ENCODE data around the gene YIF1B. TPM values are rescaled to one million over a fixed set of nuclear protein-coding genes. Genes with fewer than 3 reads are reported as not detected.

The YIF1B gene
- total RNA-seq, 2 experiments from 2014 or later: 15.9 to 17.1 TPM

- ATAC-seq (ENCODE audit: poor library complexity) (no peak), DNase-seq (no peak)
- H3K9me3 ChIP-seq (ENCODE audit: control insufficient read depth in 1 of 2, insufficient read depth in 1 of 2, low read length in 2 of 2): no peaks in the 10 kb centered on the region
Observed at GRCh38 chr19:38293281-38293680, 22.5 kb downstream of the YIF1B start.

GRCh38 chr19:38291855-38292254 lies 23.9 kb downstream of the YIF1B start:
- DNase-seq (no peak), ATAC-seq (ENCODE audit: poor library complexity) (no peak)
- Mint-ChIP-seq H3K4me1 (ENCODE audit: low read depth) (no peaks in the 10 kb centered on the region), H3K9me3 (no peaks in the 10 kb centered on the region), H3K36me3 (ENCODE audit: low read depth) (peaks cover 47% of the 10 kb centered on the region), H3K4me3 (no peak overlapping the region), H3K27ac (no peak overlapping the region), H3K27me3 (no peaks in the 10 kb centered on the region)
- no peak for TF ChIP-seq CTCF (IDR thresholded peaks at IDR 0.05)
- Histone ChIP-seq H3K27me3 (ENCODE audit: control insufficient read depth in 1 of 2, insufficient read depth in 2 of 2, low read length in 2 of 2) (no peaks in the 10 kb centered on the region), H3K4me1 (ENCODE audit: insufficient read depth, low read length) (no peaks in the 10 kb centered on the region), H3K4me3 (ENCODE audit: low read length) (no peak overlapping the region), H3K36me3 (ENCODE audit: insufficient read depth, low read length) (peaks cover 28% of the 10 kb centered on the region), H3K27ac (ENCODE audit: low read depth in 1 of 2, low read length in 2 of 2) (no peak overlapping the region), H3K9me3 (ENCODE audit: control insufficient read depth in 1 of 2, insufficient read depth in 1 of 2, low read length in 2 of 2) (no peaks in the 10 kb centered on the region)
- ChIA-PET POLR2A (no interaction called here), CTCF (no interaction called here)
- intact Hi-C loops (cut with DNase I, micrococcal nuclease): no loop called here

More at GRCh38 chr19:38293281-38293680, 22.5 kb downstream of the YIF1B start:
- no peaks in the 10 kb centered on the region for H3K4me1 ChIP-seq (ENCODE audit: insufficient read depth, low read length)
- no peak for TF ChIP-seq CTCF (IDR thresholded peaks at IDR 0.05)
- intact Hi-C loops (cut with DNase I, micrococcal nuclease): no loop called here
- ChIA-PET POLR2A (no interaction called here), CTCF (interaction anchor here (0.6 kb wide), 1 partner anchor 608 kb away, joined by 3 read pairs; no protein-coding TSS in a partner anchor)
- H3K36me3 ChIP-seq (ENCODE audit: insufficient read depth, low read length): peaks cover 21% of the 10 kb centered on the region
- H3K9me3 Mint-ChIP-seq: no peaks in the 10 kb centered on the region
- no peaks in the 10 kb centered on the region for H3K27me3 ChIP-seq (ENCODE audit: control insufficient read depth in 1 of 2, insufficient read depth in 2 of 2, low read length in 2 of 2)
- no peak overlapping the region for H3K27ac ChIP-seq (ENCODE audit: low read depth in 1 of 2, low read length in 2 of 2)
- no peak overlapping the region for H3K4me3 ChIP-seq (ENCODE audit: low read length)
- H3K36me3 Mint-ChIP-seq (ENCODE audit: low read depth): peaks cover 41% of the 10 kb centered on the region
- no peak overlapping the region for H3K4me3 Mint-ChIP-seq
- no peak overlapping the region for H3K27ac Mint-ChIP-seq
- H3K27me3 Mint-ChIP-seq: no peaks in the 10 kb centered on the region
- H3K4me1 Mint-ChIP-seq (ENCODE audit: low read depth): no peaks in the 10 kb centered on the region

GRCh38 chr19:38290631-38291147 lies 25.1 kb downstream of the YIF1B start:
- no peaks in the 10 kb centered on the region for H3K9me3 Mint-ChIP-seq
- ChIA-PET POLR2A (no interaction called here), CTCF (no interaction called here)
- Histone ChIP-seq H3K4me3 (ENCODE audit: low read length) (no peak overlapping the region), H3K9me3 (ENCODE audit: control insufficient read depth in 1 of 2, insufficient read depth in 1 of 2, low read length in 2 of 2) (no peaks in the 10 kb centered on the region), H3K36me3 (ENCODE audit: insufficient read depth, low read length) (peaks cover 28% of the 10 kb centered on the region), H3K27ac (ENCODE audit: low read depth in 1 of 2, low read length in 2 of 2) (no peak overlapping the region), H3K27me3 (ENCODE audit: control insufficient read depth in 1 of 2, insufficient read depth in 2 of 2, low read length in 2 of 2) (no peaks in the 10 kb centered on the region), H3K4me1 (ENCODE audit: insufficient read depth, low read length) (no peaks in the 10 kb centered on the region)
- no peak overlapping the region for H3K4me3 Mint-ChIP-seq
- peaks cover 56% of the 10 kb centered on the region for H3K36me3 Mint-ChIP-seq (ENCODE audit: low read depth)
- H3K4me1 Mint-ChIP-seq (ENCODE audit: low read depth): no peaks in the 10 kb centered on the region
- no peak for TF ChIP-seq CTCF (IDR thresholded peaks at IDR 0.05)
- H3K27me3 Mint-ChIP-seq: no peaks in the 10 kb centered on the region
- no peak overlapping the region for H3K27ac Mint-ChIP-seq
- ATAC-seq (ENCODE audit: poor library complexity) (no peak), DNase-seq (no peak)
- intact Hi-C loops (cut with DNase I, micrococcal nuclease): no loop called here
